GM18519 (cell line): ENCODE results near the gene TCF7L2.

ENCODE experiments used
- ATAC-seq: cut with Tn5 transposase; IDR thresholded peaks from one replicate; pipeline ENCODE4 v1.9.1; 2021; ENCODE audit warnings: mild to moderate bottlenecking, moderate library complexity; ENCODE audit not compliant: unreplicated experiment, low FRiP score

The TCF7L2 gene

GRCh38 chr10:113168584-113168983, 218.5 kb downstream of the TCF7L2 start:
- no peak for ATAC-seq

- no peak for ATAC-seq
Observed at GRCh38 chr10:113169111-113169510, 219.1 kb downstream of the TCF7L2 start.

- ATAC-seq = peak; percentile 99
Observed at GRCh38 chr10:113169853-113170460, 219.9 kb downstream of the TCF7L2 start.

GRCh38 chr10:113171662-113172061, 221.6 kb downstream of the TCF7L2 start:
- ATAC-seq = no peak

- no peak for ATAC-seq
Observed at GRCh38 chr10:113175176-113175575, 225.1 kb downstream of the TCF7L2 start.

GRCh38 chr10:113175756-113176651, 226.0 kb downstream of the TCF7L2 start:
- no peak for ATAC-seq

- no peak for ATAC-seq
Observed at GRCh38 chr10:113176652-113177155, 226.7 kb downstream of the TCF7L2 start.

- ATAC-seq = no peak
Observed at GRCh38 chr10:113177156-113177935, 227.3 kb downstream of the TCF7L2 start.

- ATAC-seq = no peak
Observed at GRCh38 chr10:113177936-113178335, 227.9 kb downstream of the TCF7L2 start.

GRCh38 chr10:113178771-113179170, 228.7 kb downstream of the TCF7L2 start:
- no peak for ATAC-seq

- no peak for ATAC-seq
Observed at GRCh38 chr10:113179265-113179664, 229.2 kb downstream of the TCF7L2 start.

GRCh38 chr10:113179966-113180365, 229.9 kb downstream of the TCF7L2 start:
- no peak for ATAC-seq

- ATAC-seq = no peak
Observed at GRCh38 chr10:113180401-113181154, 230.5 kb downstream of the TCF7L2 start.

- ATAC-seq = no peak
Observed at GRCh38 chr10:113182154-113182553, 232.1 kb downstream of the TCF7L2 start.

GRCh38 chr10:113183573-113183972, 233.5 kb downstream of the TCF7L2 start:
- ATAC-seq = no peak

- ATAC-seq = no peak
Observed at GRCh38 chr10:113187063-113187777, 237.2 kb downstream of the TCF7L2 start.

- no peak for ATAC-seq
Observed at GRCh38 chr10:113199459-113199858, 249.4 kb downstream of the TCF7L2 start.

- ATAC-seq = no peak
Observed at GRCh38 chr10:113202011-113202410, 252.0 kb downstream of the TCF7L2 start.

- no peak for ATAC-seq
Observed at GRCh38 chr10:113207924-113208323, 257.9 kb downstream of the TCF7L2 start.

- no peak for ATAC-seq
Observed at GRCh38 chr10:113213035-113213434, 263.0 kb downstream of the TCF7L2 start.
